ENCODE measurements around the gene KCNQ1. TPM values are rescaled to one million over a fixed set of nuclear protein-coding genes. Genes with fewer than 3 reads are reported as not detected.

The KCNQ1 gene
- total and polyA plus RNA-seq, 8 donors: 14.0 to 61.1 (median 46.7) TPM

GRCh38 chr11:2667940-2668339, 223.1 kb downstream of the KCNQ1 start:
- TF ChIP-seq CTCF (IDR thresholded peaks at IDR 0.05): no peak
- Histone ChIP-seq H3K27ac (no peak overlapping the region), H3K27me3 (no peaks in the 10 kb centered on the region), H3K4me1 (no peaks in the 10 kb centered on the region), H3K36me3 (peaks cover 0 to 11% (median 0%) of the 10 kb centered on the region in 3 donors), H3K4me3 (no peak overlapping the region), H3K9me3 (no peaks in the 10 kb centered on the region)
- FAIRE-seq (no peak), DNase-seq (no peak), ATAC-seq (no peak)
- 87 to 94% methylated on average over 2 of the region's 2 CpGs for WGBS, 2 donors
- intact Hi-C loops (cut with DNase I): no loop called here

GRCh38 chr11:2668876-2669275, 224.1 kb downstream of the KCNQ1 start:
- WGBS, 2 donors: 58 to 60% methylated on average over 5 of the region's 5 CpGs
- no peaks in the 10 kb centered on the region for H3K27me3 ChIP-seq
- no peak overlapping the region for H3K4me3 ChIP-seq
- H3K9me3 ChIP-seq: no peaks in the 10 kb centered on the region
- no peak overlapping the region for H3K27ac ChIP-seq
- H3K4me1 ChIP-seq: no peaks in the 10 kb centered on the region
- intact Hi-C loops (cut with DNase I): no loop called here
- FAIRE-seq (no peak), ATAC-seq (peak in 1 of 4 donors; percentile 21), DNase-seq (peak in 2 of 6 donors; percentile 6 to 19)
- peaks cover 0 to 2% (median 0%) of the 10 kb centered on the region in 3 donors for H3K36me3 ChIP-seq
- TF ChIP-seq CTCF (IDR thresholded peaks at IDR 0.05): no peak

GRCh38 chr11:2669634-2670469, 225.0 kb downstream of the KCNQ1 start:
- ATAC-seq (no peak), DNase-seq (peak in 2 of 6 donors; percentile 4 to 12), FAIRE-seq (no peak)
- Histone ChIP-seq H3K27me3 (no peaks in the 10 kb centered on the region), H3K4me3 (no peak overlapping the region), H3K36me3 (no peaks in the 10 kb centered on the region), H3K9me3 (no peaks in the 10 kb centered on the region), H3K4me1 (no peaks in the 10 kb centered on the region), H3K27ac (no peak overlapping the region)
- no peak for TF ChIP-seq CTCF (IDR thresholded peaks at IDR 0.05)
- intact Hi-C loops (cut with DNase I): no loop called here
- 91 to 95% methylated on average over 8 of the region's 8 CpGs for WGBS, 2 donors

- no peak overlapping the region for H3K27ac ChIP-seq
- intact Hi-C loops (cut with DNase I): no loop called here
- FAIRE-seq (no peak), ATAC-seq (no peak), DNase-seq (peak in 3 of 6 donors; percentile 3 to 21 (median 4))
- no peaks in the 10 kb centered on the region for H3K9me3 ChIP-seq
- H3K36me3 ChIP-seq: no peaks in the 10 kb centered on the region
- peaks cover 0 to 6% (median 5%) of the 10 kb centered on the region in 3 donors for H3K4me1 ChIP-seq
- H3K4me3 ChIP-seq: no peak overlapping the region
- no peaks in the 10 kb centered on the region for H3K27me3 ChIP-seq
- WGBS, 2 donors: 97 to 100% methylated on average over 1 of the region's 1 CpG
- no peak for TF ChIP-seq CTCF (IDR thresholded peaks at IDR 0.05)
Observed at GRCh38 chr11:2670541-2671100, 225.8 kb downstream of the KCNQ1 start.

- intact Hi-C loops (cut with DNase I): no loop called here
- Histone ChIP-seq H3K4me1 (peaks cover 0 to 8% (median 5%) of the 10 kb centered on the region in 3 donors), H3K36me3 (no peaks in the 10 kb centered on the region), H3K27ac (no peak overlapping the region), H3K27me3 (no peaks in the 10 kb centered on the region), H3K9me3 (no peaks in the 10 kb centered on the region), H3K4me3 (no peak overlapping the region)
- DNase-seq (peak in 1 of 6 donors; percentile 5), ATAC-seq (no peak), FAIRE-seq (no peak)
- TF ChIP-seq CTCF (IDR thresholded peaks at IDR 0.05): no peak
- 95 to 100% methylated on average over 3 of the region's 3 CpGs for WGBS, 2 donors
Observed at GRCh38 chr11:2671748-2672147, 226.9 kb downstream of the KCNQ1 start.
